Astrocyte of the hippocampus (primary cell): Measurements from ENCODE around the gene APLP1.
"Not testable (repeated sequence)": the region's sequence is repeated elsewhere in the genome, so short reads cannot be mapped to it uniquely, and the experiment has no call there.

ENCODE experiments used
- DNase-seq: peaks from one replicate; pipeline ENCODE4 v3.0.0; 2011; ENCODE audit warnings: low read depth, low spot score

Gene APLP1

DNA sequence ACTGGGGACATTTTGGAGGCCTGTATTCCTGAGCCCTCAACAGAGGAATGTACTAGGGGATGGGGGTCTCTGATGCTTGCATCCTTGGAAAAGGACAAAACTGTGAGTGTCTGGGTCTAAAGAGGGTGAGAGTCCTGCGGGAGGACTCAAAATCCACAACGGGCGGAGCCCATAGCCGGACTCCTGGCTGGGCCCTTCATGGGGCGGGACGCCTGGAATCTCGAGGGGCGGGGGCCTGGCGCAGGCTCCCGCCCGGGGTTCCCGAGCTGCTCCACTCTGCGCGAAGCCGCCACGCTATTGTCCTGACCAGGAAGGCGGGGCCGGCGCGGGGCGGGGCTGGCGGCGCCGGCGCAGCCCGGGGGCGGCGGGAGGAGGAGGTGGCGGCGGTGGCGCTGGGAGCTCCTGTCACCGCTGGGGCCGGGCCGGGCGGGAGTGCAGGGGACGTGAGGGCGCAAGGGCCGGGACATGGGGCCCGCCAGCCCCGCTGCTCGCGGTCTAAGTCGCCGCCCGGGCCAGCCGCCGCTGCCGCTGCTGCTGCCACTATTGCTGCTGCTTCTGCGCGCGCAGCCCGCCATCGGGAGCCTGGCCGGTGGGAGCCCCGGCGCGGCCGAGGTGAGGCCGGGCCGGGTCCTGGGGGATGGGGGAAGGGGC, at the start of gene APLP1:
Gene APLP1 (plus strand): TSS at position 403 of the 651 bp plus-strand sequence. CDS start 63 bp downstream, at position 466.
- DNase-seq: peak; percentile 82

DNA sequence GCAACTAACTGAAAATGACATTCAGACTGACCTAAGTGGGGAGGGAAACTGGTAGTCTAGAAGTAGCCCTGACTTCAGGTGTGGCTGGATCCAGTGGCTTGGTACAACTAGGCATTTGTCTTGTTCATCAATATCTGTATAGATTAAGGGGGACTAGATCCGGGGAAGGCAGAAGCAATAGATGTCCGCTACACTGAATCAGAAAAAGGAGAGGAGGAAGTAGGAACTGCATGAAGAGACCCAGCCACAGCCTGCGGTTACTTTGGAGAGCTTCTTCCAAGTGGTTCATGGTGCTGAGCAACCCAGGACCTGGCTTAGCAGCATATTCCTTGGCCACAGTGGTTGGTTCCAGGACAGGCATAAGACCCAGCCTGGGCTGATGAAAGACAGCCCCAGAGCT, 45.8 kb upstream of the APLP1 start:
- no peak for DNase-seq

DNA sequence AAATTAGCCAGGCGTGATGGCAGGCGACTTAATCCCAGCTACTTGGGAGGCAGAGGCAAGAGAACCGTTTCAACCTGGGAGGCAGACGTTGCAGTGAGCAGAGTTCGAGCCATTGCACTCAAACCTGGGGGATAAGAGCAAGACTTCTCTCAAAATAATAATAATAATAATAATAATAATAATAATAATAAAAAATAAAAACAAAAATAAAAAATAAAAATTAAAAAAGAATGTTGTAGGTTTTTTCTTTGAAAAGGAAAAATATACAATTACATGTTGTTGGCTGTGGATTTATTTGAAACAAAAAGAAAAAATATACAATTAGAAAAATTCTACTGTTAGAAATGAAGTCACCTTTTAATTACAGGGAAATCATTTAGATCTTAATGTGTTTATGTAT, 44.2 kb upstream of the APLP1 start:
- DNase-seq: no peak

DNA sequence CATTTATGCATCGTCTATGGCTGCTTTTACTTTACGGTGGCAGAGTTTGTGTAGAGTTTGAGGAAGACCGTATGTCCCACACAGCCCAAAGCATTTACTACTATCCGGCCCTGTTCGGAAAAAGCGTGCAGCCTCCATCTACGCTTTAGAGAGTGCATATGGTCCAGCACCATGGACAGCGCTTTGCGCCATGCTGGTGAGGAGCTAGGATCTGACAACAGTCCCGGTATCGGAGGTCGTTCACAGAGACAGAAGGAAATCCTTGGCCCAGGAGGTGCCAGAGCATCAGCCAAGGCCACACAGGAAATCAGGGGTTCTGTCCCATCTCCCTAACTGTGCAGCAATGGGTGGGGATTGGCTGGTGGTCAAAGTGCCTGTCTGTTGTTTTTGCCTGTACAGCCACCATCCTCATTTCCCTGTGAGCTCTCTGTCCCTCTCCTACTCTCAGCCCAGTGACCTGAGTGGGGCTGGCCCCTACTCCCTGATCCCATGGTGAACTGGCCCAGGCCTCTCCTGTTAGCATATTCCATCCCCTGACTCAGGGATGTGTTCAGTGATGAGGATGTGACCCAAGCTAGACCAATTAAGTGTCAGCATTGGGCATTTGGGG, 39.6 kb upstream of the APLP1 start:
- peak; percentile 87 for DNase-seq

DNA sequence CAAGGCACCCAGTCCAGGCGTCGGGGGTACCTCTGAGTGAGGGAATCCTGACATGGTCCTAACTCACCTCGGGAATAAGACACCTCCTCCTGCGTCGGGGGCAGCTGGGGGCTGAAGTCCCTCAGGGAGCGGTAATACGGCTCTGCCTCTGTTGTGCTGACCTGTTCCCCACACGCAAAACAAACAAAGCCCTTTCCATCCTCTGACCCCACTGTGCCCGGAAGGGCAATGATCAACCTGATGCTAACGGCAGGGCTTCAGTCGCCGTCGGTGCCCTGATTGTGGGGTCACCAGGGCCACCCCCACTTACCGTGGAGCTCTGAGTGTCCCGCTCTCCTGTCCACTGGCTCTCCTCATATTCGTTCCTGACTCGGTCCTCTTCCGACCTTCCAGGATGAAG, 37.4 kb upstream of the APLP1 start:
- no peak for DNase-seq

DNA sequence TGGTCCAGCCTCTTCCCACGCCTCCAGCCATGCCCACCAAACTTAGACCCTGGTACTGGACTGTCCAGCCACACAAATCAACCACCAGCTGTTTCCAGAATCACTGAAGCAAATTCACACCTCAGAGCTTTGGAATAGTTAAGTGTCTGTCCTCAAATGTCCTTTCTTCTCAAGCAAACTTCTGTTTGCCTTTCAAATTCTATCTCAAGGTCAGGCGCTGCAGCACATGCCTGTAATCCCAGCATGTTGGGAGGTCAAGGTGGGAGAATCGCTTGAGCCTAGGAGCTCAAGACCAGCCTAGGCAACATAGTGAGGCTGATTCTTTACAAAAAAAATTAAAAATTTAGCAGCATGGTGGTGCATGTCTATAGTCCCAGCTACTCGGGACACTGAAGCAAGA, 36.3 kb upstream of the APLP1 start:
- DNase-seq: no peak

DNA sequence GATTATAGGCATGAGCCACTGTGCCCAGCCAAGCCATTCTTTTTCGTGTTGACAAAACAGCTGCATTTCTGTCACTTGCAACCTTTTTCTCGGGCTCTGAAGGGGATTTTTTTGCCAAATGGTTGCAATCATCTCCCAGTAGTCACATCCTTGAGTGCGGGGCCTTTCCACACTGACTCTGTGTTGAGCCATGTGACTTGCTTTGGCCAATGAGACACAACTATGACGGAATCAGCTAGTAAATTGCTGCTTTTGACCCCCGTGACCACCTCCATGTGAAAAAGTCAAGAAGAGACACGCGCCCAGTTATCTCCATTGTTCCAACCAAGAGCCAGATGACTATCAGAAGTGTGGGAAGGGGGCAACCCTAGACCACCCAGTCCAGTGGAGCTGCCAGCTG, 34.4 kb upstream of the APLP1 start:
- DNase-seq: no peak

DNA sequence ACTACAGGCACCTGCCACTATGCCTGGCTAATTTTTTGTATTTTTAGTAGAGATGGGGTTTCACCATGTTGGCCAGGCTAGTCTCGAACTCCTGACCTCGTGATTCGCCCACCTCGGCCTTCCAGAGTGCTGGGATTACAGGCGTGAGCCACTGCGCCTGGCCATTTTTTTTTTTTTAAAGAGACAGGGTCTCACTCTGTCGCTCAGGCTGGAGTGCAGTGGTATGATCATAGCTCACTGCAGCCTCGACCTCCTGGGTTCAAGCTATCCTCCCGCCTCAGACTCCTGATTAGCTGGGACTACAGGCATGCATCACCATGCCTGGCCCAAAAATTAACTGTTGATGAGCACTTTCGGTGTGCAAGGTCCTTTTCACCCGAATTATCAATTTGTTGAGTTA, 32.3 kb upstream of the APLP1 start:
- not testable (repeated sequence) for DNase-seq

DNA sequence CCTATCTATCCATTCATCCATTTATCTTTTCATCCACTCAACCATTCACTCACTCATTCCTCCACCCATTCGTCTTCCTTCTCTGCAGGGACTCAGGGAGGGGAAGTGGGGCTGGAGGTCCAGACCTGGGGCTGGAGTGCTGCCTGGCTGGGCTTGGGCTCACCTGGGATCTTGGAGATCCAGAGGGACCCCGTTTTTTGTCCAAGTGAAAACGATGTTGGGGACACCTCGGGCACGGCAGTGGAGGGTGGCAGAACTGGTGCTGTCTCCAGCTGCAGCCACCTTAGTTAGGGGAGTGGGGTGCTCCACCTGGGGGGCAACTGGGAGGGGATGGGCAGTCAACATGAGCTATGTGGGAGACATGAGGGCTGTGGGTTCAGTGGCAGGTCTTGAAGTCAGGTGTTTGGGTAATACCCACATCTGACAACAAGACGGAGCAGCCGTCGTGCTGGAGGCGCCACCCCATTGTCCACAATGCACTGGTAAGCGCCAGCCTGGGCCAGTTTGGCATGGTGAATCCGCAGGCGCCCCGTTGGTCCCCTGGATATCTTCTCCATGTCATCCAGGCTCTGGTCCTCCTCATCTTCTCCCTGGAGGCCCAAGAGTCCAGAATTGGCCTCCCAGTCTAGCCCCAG, 26.3 kb upstream of the APLP1 start:
- DNase-seq: no peak

DNA sequence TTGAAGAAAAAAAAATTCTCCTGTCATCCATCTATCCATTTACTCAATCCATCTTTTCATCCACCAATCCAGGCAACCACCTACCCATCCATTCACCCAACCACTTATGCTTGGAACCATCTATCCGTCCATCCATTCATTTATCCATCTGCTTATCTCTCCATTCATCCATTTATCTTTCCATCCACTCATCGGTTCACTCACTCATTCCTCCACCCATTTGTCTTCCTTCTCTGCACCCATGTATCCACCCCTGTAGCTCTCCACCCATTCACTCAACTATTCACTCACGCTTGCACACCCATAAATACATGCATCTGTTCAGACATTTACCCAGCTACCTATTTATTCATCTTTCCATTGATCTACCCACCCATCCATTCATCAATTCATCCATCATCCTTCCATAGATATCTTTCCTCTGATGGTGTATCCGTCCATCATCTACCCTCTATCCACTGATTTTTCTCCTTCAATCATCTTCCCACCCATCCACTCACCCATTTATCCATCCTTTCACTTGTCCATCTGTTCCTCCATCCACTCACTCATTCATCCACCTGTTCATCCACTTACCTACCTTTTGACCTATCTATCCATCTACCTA, 25.6 kb upstream of the APLP1 start:
- DNase-seq: no peak

DNA sequence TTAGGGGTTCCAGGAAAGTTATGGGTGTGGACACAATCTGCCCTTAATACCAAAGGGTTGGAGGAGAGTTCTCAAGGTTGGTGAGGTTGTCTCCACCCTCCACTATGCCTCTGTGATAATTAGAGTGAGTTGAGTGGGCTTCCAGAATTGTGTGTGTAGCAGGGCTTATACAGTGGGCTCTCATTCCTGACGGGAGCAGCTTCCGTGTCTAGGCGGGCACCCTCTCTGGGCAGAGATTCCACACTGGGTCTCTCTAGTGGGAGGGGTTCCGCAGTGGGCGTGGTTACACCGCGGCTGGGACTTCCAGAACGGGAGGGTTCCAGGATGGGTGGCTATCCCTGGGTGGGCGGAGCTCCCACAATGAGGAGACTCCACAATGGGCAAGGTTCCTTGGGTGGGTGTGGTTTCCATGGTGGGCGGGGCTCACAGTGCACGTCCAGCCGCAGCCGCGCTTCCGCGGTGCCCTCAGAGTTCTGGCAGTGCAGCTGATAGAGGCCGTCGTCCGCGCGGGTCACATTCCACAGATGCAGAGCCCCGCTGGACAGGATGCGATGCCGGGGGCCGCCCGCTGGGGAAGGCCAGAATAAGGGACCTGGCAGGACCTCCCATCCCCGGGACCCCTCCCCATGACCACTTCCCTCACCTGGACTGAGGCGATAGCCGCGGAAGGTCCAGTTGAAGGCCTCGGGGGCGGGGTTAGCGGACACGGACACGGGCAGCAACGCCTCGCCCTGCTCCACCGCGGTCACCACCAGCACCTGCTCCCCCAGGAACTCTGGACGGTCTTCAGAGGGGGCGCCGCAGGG, 24.5 kb upstream of the APLP1 start:
- DNase-seq: no peak

DNA sequence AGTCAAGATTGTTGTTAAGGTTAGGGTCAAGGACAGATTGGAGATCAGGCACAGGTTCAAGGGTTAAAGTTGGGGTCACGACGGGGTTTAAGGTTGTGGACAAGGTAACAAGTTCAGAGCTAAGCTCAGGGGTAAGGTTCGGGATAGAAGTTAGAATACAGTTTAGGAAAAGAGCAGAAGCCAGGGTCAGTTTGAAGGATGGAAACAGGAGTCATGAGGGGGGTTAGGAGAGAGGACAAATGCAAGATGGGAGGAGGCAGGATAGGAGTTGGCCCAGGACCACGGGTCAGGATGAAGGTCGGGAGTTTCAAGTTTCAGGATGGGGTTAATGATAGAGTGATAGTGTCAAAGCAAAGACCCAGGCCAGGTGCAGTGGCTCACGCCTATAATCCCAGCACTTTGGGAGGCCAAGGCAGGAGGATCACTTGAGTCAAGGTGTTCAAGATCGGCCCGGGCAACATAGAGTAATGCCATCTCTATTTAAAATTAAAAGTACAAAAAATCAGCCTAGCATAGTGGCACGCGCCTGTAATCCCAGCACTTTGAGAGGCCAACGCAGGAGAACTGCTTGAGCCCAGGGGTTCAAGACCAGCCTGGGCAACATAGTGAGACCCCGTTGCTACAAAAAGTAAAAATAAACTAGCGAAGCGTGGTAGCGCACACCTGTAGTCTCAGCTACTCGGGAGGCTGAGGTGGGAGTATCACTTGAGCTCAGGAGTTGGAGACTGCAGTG, 23.7 kb upstream of the APLP1 start:
- no peak for DNase-seq

DNA sequence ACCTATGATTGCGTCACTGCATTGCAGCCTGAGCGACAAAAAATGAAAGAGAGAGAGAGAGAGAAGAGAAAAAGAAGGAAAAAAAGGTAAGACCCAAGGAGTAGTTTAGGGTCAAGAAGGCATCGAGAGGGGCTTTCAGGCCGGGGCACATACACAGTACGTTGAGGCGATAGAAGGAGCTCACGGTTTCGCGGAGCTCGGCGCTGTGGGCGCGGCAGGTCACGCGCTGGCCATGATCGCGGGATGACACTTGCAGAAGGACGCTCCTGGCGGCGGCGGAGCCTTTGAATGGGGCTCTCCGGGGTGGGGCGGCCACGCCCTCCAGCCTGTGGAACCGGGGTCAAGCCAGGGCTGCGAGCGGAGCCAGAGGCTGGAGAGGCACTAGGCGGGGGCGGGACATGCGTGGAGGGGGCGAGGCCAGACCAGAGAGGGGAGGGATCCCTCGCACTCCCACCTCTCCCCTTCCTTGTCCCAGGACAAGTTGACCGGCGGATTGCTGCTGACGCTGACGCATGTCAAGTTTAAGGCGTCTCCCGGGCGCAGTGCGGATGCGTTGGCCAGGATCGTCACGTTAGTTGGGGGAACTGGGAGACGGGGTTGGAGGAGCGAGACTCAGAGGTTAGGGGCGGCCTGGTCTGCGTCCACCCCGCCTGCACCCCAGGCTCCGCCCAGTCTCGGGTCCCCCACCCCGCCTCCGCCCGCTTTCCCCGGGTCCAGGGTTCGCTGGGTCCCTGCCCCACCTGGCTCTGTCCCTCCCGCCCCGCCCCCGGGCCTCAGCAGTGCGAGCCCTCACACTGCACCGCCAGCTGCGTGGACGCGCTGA, 22.9 kb upstream of the APLP1 start:
- no peak for DNase-seq

DNA sequence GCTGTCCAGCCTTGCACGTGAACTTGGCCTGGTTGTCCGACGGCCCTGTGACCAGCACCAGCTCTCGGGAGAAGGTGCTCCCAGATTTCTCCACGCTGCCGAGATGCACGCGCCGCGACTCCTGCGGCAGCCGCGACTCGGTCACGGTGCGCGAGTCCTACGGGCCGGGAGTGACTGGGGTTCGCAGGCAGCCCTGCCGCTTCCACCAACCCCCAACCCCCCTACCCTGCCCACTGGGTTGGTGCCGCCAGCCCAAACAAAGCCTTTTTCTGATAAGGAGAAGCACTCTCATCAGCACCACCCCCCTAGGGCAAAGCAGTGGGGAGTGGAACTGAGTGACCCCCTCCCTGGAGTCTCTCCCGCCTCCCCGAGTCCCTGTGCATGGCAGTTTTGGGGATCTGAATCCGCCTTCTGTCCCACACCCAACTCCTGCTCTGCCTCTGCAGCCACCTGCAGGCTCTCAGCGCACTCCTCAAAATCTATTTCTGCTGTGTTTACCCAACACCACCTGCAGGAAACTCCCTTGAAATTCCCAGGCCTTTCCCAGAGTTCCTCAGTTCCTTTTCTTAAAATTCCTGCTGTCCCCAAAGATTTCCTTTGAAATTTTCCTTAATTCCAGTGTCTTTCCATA, 22.2 kb upstream of the APLP1 start:
- no peak for DNase-seq

DNA sequence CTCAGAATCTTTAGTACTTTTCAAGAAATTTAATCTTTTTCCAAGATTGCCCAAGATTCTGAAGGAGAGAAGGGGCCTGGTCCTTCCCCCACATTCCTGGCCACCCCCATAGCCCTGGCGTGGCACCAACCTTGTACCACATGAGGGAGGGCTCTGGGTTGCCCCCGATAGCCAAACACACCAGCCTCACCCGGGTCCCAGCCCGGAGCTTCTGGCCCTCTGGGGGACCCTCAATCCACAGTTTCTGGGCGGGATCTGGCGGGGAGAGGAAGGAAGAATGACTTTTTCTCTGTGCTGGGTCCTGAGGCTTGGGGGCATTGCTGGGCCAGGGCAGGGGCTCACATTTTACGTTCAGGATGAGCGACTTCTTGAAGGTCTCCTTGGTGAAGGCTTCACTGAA, 20.5 kb upstream of the APLP1 start:
- no peak for DNase-seq

DNA sequence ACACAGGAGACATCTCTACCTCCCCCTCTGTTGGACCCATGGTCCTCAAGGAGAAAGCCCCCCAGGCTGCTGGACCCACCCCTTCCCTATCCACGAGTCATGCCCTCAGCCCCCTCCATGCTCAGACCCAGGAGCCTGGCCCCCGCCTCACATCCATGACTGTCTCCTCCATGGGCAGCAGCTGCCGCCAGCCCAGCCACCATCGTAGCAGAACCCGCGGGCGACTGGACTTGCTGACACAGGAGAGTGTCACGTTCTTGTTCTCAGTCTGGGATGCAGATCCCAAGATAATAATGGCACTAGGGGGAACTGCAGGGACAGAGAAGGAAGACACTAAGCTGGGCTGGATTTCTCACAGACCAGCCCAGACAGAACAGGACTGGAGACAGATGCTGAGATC, 19.9 kb upstream of the APLP1 start:
- no peak for DNase-seq

DNA sequence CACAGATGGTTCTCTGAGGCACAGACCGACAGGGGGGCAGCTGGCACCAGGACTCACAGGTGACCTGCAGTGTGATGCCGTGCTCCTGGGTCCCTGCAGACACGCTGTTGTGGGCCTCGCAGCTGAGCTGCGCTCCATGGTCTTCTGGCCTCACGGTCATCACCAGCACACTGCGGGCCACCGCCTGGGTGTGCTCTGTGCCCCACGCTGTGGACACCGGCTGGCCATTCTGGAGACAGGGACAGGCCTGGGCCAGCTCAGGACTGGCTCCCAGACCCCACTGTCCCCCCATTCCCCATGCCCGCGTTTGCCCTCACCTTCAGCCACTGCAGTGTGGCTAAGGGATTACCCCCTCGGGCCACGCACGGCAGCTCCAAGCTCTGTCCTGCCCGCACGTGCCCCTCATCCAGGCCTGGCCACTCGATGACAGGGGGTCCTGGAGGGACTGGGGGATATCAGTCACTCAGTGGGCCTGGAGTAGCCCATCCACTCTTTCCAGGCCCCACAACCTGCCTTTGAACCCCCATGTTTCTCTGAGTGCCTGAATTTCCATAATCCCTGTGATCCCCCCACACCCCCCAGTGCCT, 19.4 kb upstream of the APLP1 start:
- DNase-seq: no peak

DNA sequence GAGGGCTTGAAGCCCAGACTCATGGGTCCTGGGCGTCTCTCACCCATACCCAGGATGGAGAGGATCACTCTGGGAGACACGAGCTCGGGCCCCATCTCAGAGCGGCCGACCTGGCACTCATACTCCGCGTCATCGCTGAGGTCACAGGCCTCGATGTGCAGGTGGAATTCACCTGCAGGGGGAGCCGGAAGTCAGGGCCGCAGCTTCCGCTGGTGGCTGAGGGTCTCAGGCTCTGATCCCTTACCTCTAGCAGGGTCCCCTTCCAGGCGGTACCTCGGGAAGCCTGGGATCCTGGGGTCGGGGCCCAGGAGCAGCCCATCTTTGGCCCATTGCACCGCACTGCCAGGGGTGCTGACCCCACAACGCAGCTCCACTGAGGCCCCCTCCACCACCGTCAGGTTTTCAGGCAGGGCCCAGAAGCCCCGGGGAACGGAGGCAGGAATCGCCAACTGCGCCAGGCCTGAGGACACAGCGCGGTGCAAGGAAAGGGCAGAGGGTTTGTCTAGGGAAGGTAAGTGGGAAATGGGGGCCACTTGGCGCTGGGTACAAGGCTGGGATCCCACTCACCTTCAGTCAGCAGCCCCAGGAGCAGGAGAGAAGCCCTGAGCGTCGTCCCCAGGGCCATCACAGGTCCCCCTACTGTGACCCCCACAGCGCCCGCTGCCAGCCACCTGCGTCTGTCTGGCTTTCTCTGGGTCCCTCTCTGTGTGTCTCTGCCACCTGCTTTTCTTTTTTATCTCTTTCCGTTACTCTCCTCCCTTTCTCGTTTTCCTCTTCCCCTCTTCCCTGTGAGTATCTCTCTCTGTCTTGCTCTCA, 17.0 kb upstream of the APLP1 start:
- no peak for DNase-seq
